ENCODE results near the gene PECR.
"Not testable (repeated sequence)": the region's sequence is repeated elsewhere in the genome, so short reads cannot be mapped to it uniquely, and the experiment has no call there.

Gene PECR

GRCh38 chr2:216023055-216023648 is 58.5 kb downstream of the PECR start:
- peak; percentile 57 for DNase-seq

GRCh38 chr2:216021768-216022565 is 59.6 kb downstream of the PECR start:
- DNase-seq = no peak

- no peak for DNase-seq
Observed at GRCh38 chr2:216018709-216019108, 62.9 kb downstream of the PECR start.

- peak; percentile 50 for DNase-seq
Observed at GRCh38 chr2:216017365-216017764, 64.2 kb downstream of the PECR start.

- DNase-seq = peak; percentile 23
Observed at GRCh38 chr2:216016581-216016980, 65.0 kb downstream of the PECR start.

GRCh38 chr2:216015722-216016464 is 65.7 kb downstream of the PECR start:
- peak; percentile 71 for DNase-seq

- DNase-seq = no peak
Observed at GRCh38 chr2:216014986-216015385, 66.6 kb downstream of the PECR start.

- no peak for DNase-seq
Observed at GRCh38 chr2:216014006-216014405, 67.6 kb downstream of the PECR start.

- peak; percentile 90 for DNase-seq
Observed at GRCh38 chr2:216013080-216013909, 68.3 kb downstream of the PECR start, which contains the start of gene MREG. TSS of gene MREG (minus strand) at chr2:216013551. CDS start at chr2:216013327, 224 bp downstream.

- no peak for DNase-seq
Observed at GRCh38 chr2:216012830-216013079, 68.9 kb downstream of the PECR start.

GRCh38 chr2:216012133-216012829 is 69.3 kb downstream of the PECR start:
- DNase-seq = no peak

GRCh38 chr2:216009215-216009614 is 72.4 kb downstream of the PECR start:
- DNase-seq = not testable (repeated sequence)

- no peak for DNase-seq
Observed at GRCh38 chr2:216008387-216008786, 73.2 kb downstream of the PECR start.

- DNase-seq = peak; percentile 34
Observed at GRCh38 chr2:216006164-216006663, 75.4 kb downstream of the PECR start.

- DNase-seq = no peak
Observed at GRCh38 chr2:216004697-216005283, 76.8 kb downstream of the PECR start.

GRCh38 chr2:216003876-216004696 is 77.5 kb downstream of the PECR start:
- no peak for DNase-seq

GRCh38 chr2:216002693-216003092 is 78.9 kb downstream of the PECR start:
- DNase-seq = no peak

GRCh38 chr2:216002101-216002678 is 79.4 kb downstream of the PECR start:
- DNase-seq = no peak

- DNase-seq = no peak
Observed at GRCh38 chr2:216001216-216002100, 80.2 kb downstream of the PECR start.
